HL-60 (cell line): Measurements from ENCODE around the gene CHTOP.

Source experiments
- DNase-seq, 2 experiments: peaks; one replicate each; pipeline ENCODE4 v3.0.0-alpha.2; 2010 to 2020; ENCODE audit warnings: low read depth in 1 of 2, low spot score in 1 of 2
- H3K27ac ChIP-seq: fragments of 250-450 bp; sonication (Bioruptor Pico); replicated peaks from 2 replicates; pipeline ENCODE4 v1.5.1; 2020; ENCODE audit warnings: mild to moderate bottlenecking, moderate library complexity
- H3K27me3 ChIP-seq: fragments of 250-450 bp; sonication (Bioruptor Pico); 2 replicates; pipeline ENCODE4 v1.5.1; 2021; ENCODE audit warnings: mild to moderate bottlenecking, moderate library complexity; ENCODE audit not compliant: insufficient read depth, poor library complexity, severe bottlenecking
- H3K4me3 ChIP-seq: replicated peaks from 2 replicates; pipeline ENCODE4 v1.5.1; 2011; ENCODE audit warnings: mild to moderate bottlenecking, control low read depth, low read length; ENCODE audit not compliant: insufficient read depth
- CTCF ChIP-seq: IDR thresholded peaks from one replicate; pipeline ENCODE4 v1.5.1; 2011; ENCODE audit warnings: low read length, control low read depth, inconsistent platforms; ENCODE audit not compliant: insufficient read depth
- GABPA ChIP-seq: IDR thresholded peaks from 2 replicates; pipeline ENCODE4 v1.6.1; 2012; ENCODE audit warnings: low read depth
- POLR2AphosphoS5 ChIP-seq: IDR thresholded peaks from 2 replicates; pipeline ENCODE4 v1.6.1; 2012; ENCODE audit warnings: low read depth
- REST ChIP-seq: IDR thresholded peaks from 2 replicates; pipeline ENCODE4 v1.6.1; 2012; ENCODE audit warnings: low read depth; ENCODE audit not compliant: insufficient replicate concordance
- SPI1 ChIP-seq: IDR thresholded peaks from 2 replicates; pipeline ENCODE4 v1.6.1; 2012; ENCODE audit warnings: low read depth, mild to moderate bottlenecking, borderline replicate concordance

Gene CHTOP

GRCh38 chr1:153673511-153673910 is 39.6 kb downstream of the CHTOP start:
- Histone ChIP-seq H3K4me3 (no peak overlapping the region), H3K27ac (no peak overlapping the region), H3K27me3 (peaks cover 5% of the 10 kb centered on the region)
- TF ChIP-seq GABPA (no peak), CTCF (no peak), POLR2AphosphoS5 (no peak), REST (no peak), SPI1 (no peak)
- DNase-seq = no peak

GRCh38 chr1:153677718-153678518 is 44.1 kb downstream of the CHTOP start:
- Histone ChIP-seq H3K27me3 (peaks cover 31% of the 10 kb centered on the region), H3K4me3 (peak overlapping the region; percentile 35), H3K27ac (no peak overlapping the region)
- no peak for TF ChIP-seq GABPA
- peak; percentile 96 for TF ChIP-seq CTCF
- peak in 1 of 2 experiments; percentile 49 for DNase-seq

GRCh38 chr1:153678519-153679336 is 44.9 kb downstream of the CHTOP start, which contains the start of gene NPR1:
Gene NPR1 (plus strand): TSS chr1:153678688. CDS start chr1:153679109, 421 bp downstream.
- DNase-seq = no peak
- TF ChIP-seq GABPA (no peak), POLR2AphosphoS5 (no peak), REST (no peak), SPI1 (no peak), CTCF (no peak)
- H3K27ac ChIP-seq = no peak within 1 kb of the TSS
- H3K27me3 ChIP-seq = peaks cover 31% of the 10 kb centered on the region
- peak within 1 kb of the TSS; percentile 35 for H3K4me3 ChIP-seq
